T-helper 17 cell (primary cell): ENCODE measurements around the gene C4B. TPM values are rescaled to one million over a fixed set of nuclear protein-coding genes. Genes with fewer than 3 reads are reported as not detected.
"Not testable (repeated sequence)": the region's sequence is repeated elsewhere in the genome, so short reads cannot be mapped to it uniquely, and the experiment has no call there.

Experiments used
- ATAC-seq: fragments of 150-1000 bp; cut with Tn5 transposase; 2 replicates; pipeline ENCODE4 v1.10.0; 2021; ENCODE audit warnings: mild to moderate bottlenecking, moderate library complexity
- DNase-seq, 3 donors: peaks; one replicate each; pipeline versions ENCODE4 v3.0.0 to v3.0.0-alpha.2; 2020 to 2021
- H3K9me3 ChIP-seq: one replicate; pipeline ENCODE4 v1.7.0; 2013; ENCODE audit warnings: low read length, mild to moderate bottlenecking; ENCODE audit not compliant: control insufficient read depth, poor library complexity, severe bottlenecking
- H3K27ac Mint-ChIP-seq: one replicate; pipeline ENCODE4 v1.8.0; 2022; ENCODE audit warnings: mild to moderate bottlenecking, moderate library complexity, mixed read lengths
- H3K27me3 Mint-ChIP-seq: one replicate; pipeline ENCODE4 v1.8.0; 2022; ENCODE audit warnings: mixed read lengths
- H3K36me3 Mint-ChIP-seq: one replicate; pipeline ENCODE4 v1.8.0; 2022; ENCODE audit warnings: low read depth, mixed read lengths
- H3K4me1 Mint-ChIP-seq: one replicate; pipeline ENCODE4 v1.8.0; 2022; ENCODE audit warnings: mild to moderate bottlenecking, mixed read lengths
- H3K4me3 Mint-ChIP-seq: one replicate; pipeline ENCODE4 v1.8.0; 2022; ENCODE audit warnings: mild to moderate bottlenecking, moderate library complexity, mixed read lengths
- total RNA-seq, 4 donors: library from RNA in 2 of 4; stranded (reverse) in 2 of 4; gene quantifications; one replicate each; pipeline ENCODE4 v1.2.3 and lab custom pipeline; 2022 to 2026

The C4B gene
- total RNA-seq, 2 donors from 2014 or later, result 2.2 to 3.7 TPM

- Mint-ChIP-seq H3K36me3 (no peaks in the 10 kb centered on the region), H3K27me3 (peaks cover 5% of the 10 kb centered on the region), H3K4me1 (peaks cover 6% of the 10 kb centered on the region), H3K27ac (peak overlapping the region; percentile 9), H3K4me3 (no peak overlapping the region)
- ATAC-seq (no peak), DNase-seq (no peak)
- no peaks in the 10 kb centered on the region for H3K9me3 ChIP-seq
Observed at GRCh38 chr6:32045811-32046449, 31.3 kb downstream of the C4B start.

- no peak for DNase-seq
- Mint-ChIP-seq H3K27me3 (peaks cover 7% of the 10 kb centered on the region), H3K4me3 (no peak overlapping the region), H3K36me3 (no peaks in the 10 kb centered on the region), H3K27ac (peak overlapping the region; percentile 9), H3K4me1 (peaks cover 6% of the 10 kb centered on the region)
- no peaks in the 10 kb centered on the region for H3K9me3 ChIP-seq
- ATAC-seq, result no peak
Observed at GRCh38 chr6:32046450-32047083, 32.0 kb downstream of the C4B start.

GRCh38 chr6:32047084-32047478, 32.5 kb downstream of the C4B start:
- DNase-seq, result no peak
- no peak for ATAC-seq
- H3K9me3 ChIP-seq, result no peaks in the 10 kb centered on the region
- Mint-ChIP-seq H3K27me3 (peaks cover 12% of the 10 kb centered on the region), H3K4me1 (peaks cover 8% of the 10 kb centered on the region), H3K4me3 (no peak overlapping the region), H3K27ac (no peak overlapping the region), H3K36me3 (peaks cover 2% of the 10 kb centered on the region)

DNA sequence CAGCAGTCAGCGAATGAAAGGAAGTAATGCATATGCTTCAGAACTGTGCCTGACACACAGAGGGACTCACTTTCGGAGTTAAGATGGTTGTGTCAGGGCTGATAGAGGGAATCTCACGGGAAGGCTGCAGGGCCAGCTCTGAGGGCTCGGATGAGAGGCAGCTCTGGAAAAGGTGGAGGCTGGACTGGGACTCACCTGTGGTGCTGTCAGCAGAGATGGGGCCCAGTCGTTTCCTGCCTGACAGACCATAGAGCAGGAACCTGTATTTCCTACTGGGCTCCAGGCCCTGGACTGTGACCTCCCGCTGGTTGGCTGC, 32.9 kb downstream of the C4B start:
- ATAC-seq (no peak), DNase-seq (no peak)
- peaks cover 13% of the 10 kb centered on the region for H3K27me3 Mint-ChIP-seq
- peaks cover 8% of the 10 kb centered on the region for H3K4me1 Mint-ChIP-seq
- no peak overlapping the region for H3K4me3 Mint-ChIP-seq
- H3K27ac Mint-ChIP-seq, result no peak overlapping the region
- H3K36me3 Mint-ChIP-seq, result peaks cover 2% of the 10 kb centered on the region
- H3K9me3 ChIP-seq, result no peaks in the 10 kb centered on the region

DNA sequence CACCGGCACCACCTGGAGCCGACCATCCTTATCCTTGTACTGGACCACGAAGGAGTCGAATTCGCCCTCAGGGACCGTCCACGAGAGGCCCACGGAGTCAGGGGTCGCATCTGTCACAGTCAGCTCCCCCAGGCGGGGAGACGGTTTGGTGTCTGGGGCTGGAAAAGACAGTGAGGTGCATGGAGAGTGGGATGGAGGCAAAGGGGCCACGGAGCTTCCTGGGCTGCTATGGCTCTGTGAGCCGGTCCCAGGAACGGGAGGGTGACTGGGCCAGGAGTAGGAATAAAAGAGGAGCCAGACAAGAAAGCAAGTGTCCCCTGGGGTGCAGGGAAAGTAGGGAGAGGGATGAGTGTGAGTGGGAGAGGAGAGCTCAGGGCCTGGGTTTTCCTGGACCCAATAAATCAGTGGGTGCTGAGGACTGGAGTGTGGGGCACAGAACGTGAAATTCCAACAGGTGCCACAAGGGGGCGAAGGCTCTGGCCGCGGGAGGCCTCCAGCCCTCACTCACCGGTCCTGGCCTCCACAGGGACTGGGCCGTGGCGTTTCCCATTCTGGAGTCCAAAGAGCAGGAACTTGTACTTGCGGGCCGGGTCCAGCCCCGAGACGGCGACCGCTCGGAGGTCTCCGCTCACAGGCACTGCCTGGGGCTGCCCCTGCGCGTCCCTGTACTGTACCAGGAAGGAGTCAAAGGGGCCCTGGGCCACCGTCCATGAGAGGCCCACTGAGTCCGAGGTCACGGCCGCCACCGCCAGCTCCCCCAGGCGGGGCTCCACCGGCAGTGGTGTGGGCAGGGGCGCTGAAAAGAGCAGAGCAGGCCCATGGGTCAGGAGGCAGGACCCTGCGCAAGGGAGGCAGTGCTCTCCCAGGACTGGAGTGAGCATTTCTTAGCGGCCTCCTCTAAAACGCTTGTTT, 33.5 kb downstream of the C4B start:
- Mint-ChIP-seq H3K36me3 (peaks cover 2% of the 10 kb centered on the region), H3K27me3 (peaks cover 13% of the 10 kb centered on the region), H3K27ac (no peak overlapping the region), H3K4me3 (peak overlapping the region; percentile 52), H3K4me1 (peaks cover 8% of the 10 kb centered on the region)
- DNase-seq (peak; percentile 44 to 67 (median 45)), ATAC-seq (peak; percentile 82)
- no peaks in the 10 kb centered on the region for H3K9me3 ChIP-seq

GRCh38 chr6:32049149-32049548, 34.6 kb downstream of the C4B start:
- not testable (repeated sequence) for H3K36me3 Mint-ChIP-seq, ATAC-seq, DNase-seq, H3K27ac Mint-ChIP-seq, H3K9me3 ChIP-seq, H3K4me1 Mint-ChIP-seq, H3K4me3 Mint-ChIP-seq
- H3K27me3 Mint-ChIP-seq, result peaks cover 16% of the 10 kb centered on the region

GRCh38 chr6:32049736-32050135, 35.1 kb downstream of the C4B start:
- H3K27me3 Mint-ChIP-seq, result peaks cover 22% of the 10 kb centered on the region
- DNase-seq, H3K9me3 ChIP-seq, H3K4me1 Mint-ChIP-seq, H3K4me3 Mint-ChIP-seq, H3K27ac Mint-ChIP-seq, H3K36me3 Mint-ChIP-seq, ATAC-seq: not testable (repeated sequence)

DNA sequence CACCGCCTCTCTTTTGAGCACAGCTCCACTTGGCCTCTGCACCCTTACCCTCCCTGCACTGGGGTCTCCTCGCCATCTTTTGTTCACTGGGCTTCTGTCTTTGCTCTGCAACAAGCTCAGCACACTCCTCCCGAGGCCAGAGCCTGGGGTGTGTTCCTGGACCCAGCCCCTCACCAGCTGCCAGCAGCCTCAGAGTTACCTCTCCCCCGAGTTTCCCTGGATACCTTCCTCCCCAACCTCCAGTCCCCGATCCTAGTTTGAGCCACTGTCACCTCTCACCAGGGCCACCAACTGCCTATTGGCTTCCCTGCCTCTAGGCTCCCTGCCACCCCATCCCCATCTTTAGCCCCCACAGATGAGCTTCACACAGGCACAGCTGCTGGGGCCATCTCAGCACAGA, 36.0 kb downstream of the C4B start:
- Mint-ChIP-seq H3K4me1 (peaks cover 8% of the 10 kb centered on the region), H3K27ac (peak overlapping the region; percentile 74), H3K36me3 (peaks cover 2% of the 10 kb centered on the region), H3K27me3 (peaks cover 30% of the 10 kb centered on the region), H3K4me3 (no peak overlapping the region)
- no peak for DNase-seq
- H3K9me3 ChIP-seq, result no peaks in the 10 kb centered on the region
- ATAC-seq, result no peak

- not testable (repeated sequence) for ATAC-seq, H3K36me3 Mint-ChIP-seq, H3K27ac Mint-ChIP-seq, DNase-seq, H3K4me3 Mint-ChIP-seq, H3K9me3 ChIP-seq, H3K4me1 Mint-ChIP-seq
- peaks cover 43% of the 10 kb centered on the region for H3K27me3 Mint-ChIP-seq
Observed at GRCh38 chr6:32052626-32053025, 38.0 kb downstream of the C4B start.

GRCh38 chr6:32053314-32053713, 38.7 kb downstream of the C4B start:
- H3K27me3 Mint-ChIP-seq, result peaks cover 45% of the 10 kb centered on the region
- ATAC-seq, H3K4me1 Mint-ChIP-seq, H3K36me3 Mint-ChIP-seq, DNase-seq, H3K9me3 ChIP-seq, H3K4me3 Mint-ChIP-seq, H3K27ac Mint-ChIP-seq: not testable (repeated sequence)

GRCh38 chr6:32055756-32056155, 41.2 kb downstream of the C4B start:
- not testable (repeated sequence) for ATAC-seq, H3K36me3 Mint-ChIP-seq, H3K4me3 Mint-ChIP-seq, H3K9me3 ChIP-seq, DNase-seq, H3K27ac Mint-ChIP-seq, H3K4me1 Mint-ChIP-seq
- peaks cover 49% of the 10 kb centered on the region for H3K27me3 Mint-ChIP-seq

GRCh38 chr6:32056254-32056653, 41.7 kb downstream of the C4B start:
- peaks cover 4% of the 10 kb centered on the region for H3K36me3 Mint-ChIP-seq

DNA sequence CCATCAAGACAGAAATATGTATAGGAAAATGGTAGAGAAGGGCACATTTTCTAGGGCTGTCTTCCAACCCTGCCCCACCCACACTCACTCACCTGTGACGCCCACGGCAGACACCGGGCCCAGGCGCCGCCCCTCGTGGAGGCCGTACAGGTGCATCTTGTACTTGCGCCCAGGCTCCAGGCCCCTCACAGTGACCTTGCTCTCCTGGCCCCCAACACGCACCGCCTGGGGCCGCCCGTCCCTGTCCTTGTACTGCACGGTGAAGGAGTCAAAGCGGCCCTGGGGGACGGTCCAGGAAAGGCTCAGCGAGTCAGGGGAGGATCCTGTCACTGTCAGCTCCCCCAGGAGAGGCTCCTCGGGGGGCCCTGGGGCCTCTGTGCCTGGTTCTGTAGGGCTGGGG, 43.4 kb downstream of the C4B start:
- Mint-ChIP-seq H3K4me3 (no peak overlapping the region), H3K36me3 (peaks cover 2% of the 10 kb centered on the region), H3K27me3 (peaks cover 41% of the 10 kb centered on the region), H3K27ac (peak overlapping the region; percentile 45), H3K4me1 (no peaks in the 10 kb centered on the region)
- no peaks in the 10 kb centered on the region for H3K9me3 ChIP-seq
- ATAC-seq, result no peak
- no peak for DNase-seq

More at GRCh38 chr6:32056254-32056653, 41.7 kb downstream of the C4B start:
- Mint-ChIP-seq H3K4me1 (peaks cover 2% of the 10 kb centered on the region), H3K4me3 (no peak overlapping the region), H3K27ac (no peak overlapping the region), H3K27me3 (peaks cover 49% of the 10 kb centered on the region)
- ATAC-seq (no peak), DNase-seq (no peak)
- no peaks in the 10 kb centered on the region for H3K9me3 ChIP-seq
